KMS-11 (cell line): ENCODE results near the gene MRPS5.

Experiments
- H2AFZ ChIP-seq: fragments of 200-600 bp; sonication (generic); 2 replicates; pipeline ENCODE4 v1.6.1; 2016; ENCODE audit warnings: antibody characterized with exemption, mixed run types, low read depth
- H3K27ac ChIP-seq: fragments of 200-600 bp; sonication (generic); 2 replicates; pipeline ENCODE4 v1.6.1; 2016; ENCODE audit warnings: mild to moderate bottlenecking, mixed run types
- H3K27me3 ChIP-seq: fragments of 200-600 bp; sonication (generic); 2 replicates; pipeline ENCODE4 v1.6.1; 2017; ENCODE audit warnings: mild to moderate bottlenecking, low read depth, mixed run types, moderate library complexity; ENCODE audit not compliant: insufficient read depth
- H3K36me3 ChIP-seq: fragments of 200-600 bp; sonication (generic); 2 replicates; pipeline ENCODE4 v1.6.1; 2017; ENCODE audit warnings: mild to moderate bottlenecking, mixed run types; ENCODE audit not compliant: insufficient read depth
- H3K4me1 ChIP-seq: fragments of 200-600 bp; sonication (generic); 2 replicates; pipeline ENCODE4 v1.6.1; 2016; ENCODE audit warnings: mild to moderate bottlenecking, low read depth, mixed run types; ENCODE audit not compliant: poor library complexity, severe bottlenecking
- H3K4me2 ChIP-seq: fragments of 200-600 bp; sonication (generic); 2 replicates; pipeline ENCODE4 v1.7.0; 2016; ENCODE audit warnings: mild to moderate bottlenecking, mixed run types
- H3K4me3 ChIP-seq: fragments of 200-600 bp; sonication (generic); IDR thresholded peaks from 2 replicates; pipeline ENCODE4 v1.6.1; 2017; ENCODE audit warnings: low read depth, low read length, mixed read lengths; ENCODE audit not compliant: insufficient read depth
- H3K79me2 ChIP-seq: fragments of 200-600 bp; sonication (generic); 2 replicates; pipeline ENCODE4 v1.6.1; 2016; ENCODE audit warnings: low read depth, mixed run types; ENCODE audit not compliant: insufficient read depth
- H3K9ac ChIP-seq: fragments of 200-600 bp; sonication (generic); 2 replicates; pipeline ENCODE4 v1.6.1; 2016; ENCODE audit warnings: mild to moderate bottlenecking, mixed run types
- H4K20me1 ChIP-seq: fragments of 200-600 bp; sonication (generic); 2 replicates; pipeline ENCODE4 v1.6.1; 2016; ENCODE audit warnings: mild to moderate bottlenecking, mixed run types; ENCODE audit not compliant: insufficient read depth
- CTCF ChIP-seq: fragments of 200-600 bp; sonication (generic); conservative IDR thresholded peaks from 2 replicates; pipeline ENCODE4 v1.6.1; 2017; ENCODE audit warnings: low read depth, mild to moderate bottlenecking, antibody characterized with exemption, low read length, moderate library complexity, mixed read lengths

Gene MRPS5

GRCh38 chr2:95042472-95043271 lies 78.9 kb downstream of the MRPS5 start:
- Histone ChIP-seq H3K27ac (no peak overlapping the region), H3K36me3 (no peaks in the 10 kb centered on the region), H3K9ac (no peak overlapping the region), H4K20me1 (no peaks in the 10 kb centered on the region), H3K4me2 (no peak overlapping the region), H3K79me2 (no peaks in the 10 kb centered on the region), H3K4me3 (no peak overlapping the region), H3K4me1 (no peaks in the 10 kb centered on the region), H2AFZ (no peak overlapping the region), H3K27me3 (no peaks in the 10 kb centered on the region)
- TF ChIP-seq CTCF = no peak

GRCh38 chr2:95041824-95042442 lies 79.7 kb downstream of the MRPS5 start:
- Histone ChIP-seq H3K36me3 (no peaks in the 10 kb centered on the region), H3K27me3 (no peaks in the 10 kb centered on the region), H3K4me2 (no peak overlapping the region), H2AFZ (no peak overlapping the region), H3K27ac (no peak overlapping the region), H3K4me1 (no peaks in the 10 kb centered on the region), H3K4me3 (no peak overlapping the region), H3K9ac (no peak overlapping the region), H3K79me2 (no peaks in the 10 kb centered on the region), H4K20me1 (no peaks in the 10 kb centered on the region)
- TF ChIP-seq CTCF = no peak

- Histone ChIP-seq H3K79me2 (no peaks in the 10 kb centered on the region), H3K4me1 (no peaks in the 10 kb centered on the region), H3K9ac (no peak overlapping the region), H3K4me3 (no peak overlapping the region), H2AFZ (no peak overlapping the region), H3K36me3 (no peaks in the 10 kb centered on the region), H3K27ac (no peak overlapping the region), H3K27me3 (no peaks in the 10 kb centered on the region), H3K4me2 (no peak overlapping the region), H4K20me1 (no peaks in the 10 kb centered on the region)
- no peak for TF ChIP-seq CTCF
These were observed 80.4 kb downstream of the MRPS5 start for GRCh38 chr2:95041060-95041823.

GRCh38 chr2:95040426-95040825 lies 81.2 kb downstream of the MRPS5 start:
- no peak for TF ChIP-seq CTCF
- Histone ChIP-seq H4K20me1 (no peaks in the 10 kb centered on the region), H3K4me2 (no peak overlapping the region), H3K79me2 (no peaks in the 10 kb centered on the region), H3K4me1 (no peaks in the 10 kb centered on the region), H3K4me3 (no peak overlapping the region), H2AFZ (no peak overlapping the region), H3K27me3 (no peaks in the 10 kb centered on the region), H3K27ac (no peak overlapping the region), H3K9ac (no peak overlapping the region), H3K36me3 (no peaks in the 10 kb centered on the region)
